ENCODE data around the gene SYT1. TPM values are rescaled to one million over a fixed set of nuclear protein-coding genes. Genes with fewer than 3 reads are reported as not detected.

SYT1 gene
- total RNA-seq, 6 donors from 2014 or later, result 0.52 to 0.67 (median 0.59) TPM; not detected in 3

- H3K9me3 ChIP-seq, result no peaks in the 10 kb centered on the region
Measured at GRCh38 chr12:79187032-79187431, 322.5 kb downstream of the SYT1 start.

GRCh38 chr12:79191391-79191790 is 326.8 kb downstream of the SYT1 start:
- TF ChIP-seq EP300 (IDR thresholded peaks at IDR 0.05) (no peak), POLR2AphosphoS5 (IDR thresholded peaks at IDR 0.05) (no peak), CTCF (IDR thresholded peaks at IDR 0.05) (no peak), POLR2A (IDR thresholded peaks at IDR 0.05) (no peak)
- Histone ChIP-seq H3K36me3 (no peaks in the 10 kb centered on the region), H3K4me1 (no peaks in the 10 kb centered on the region), H3K27ac (no peak overlapping the region), H3K9me3 (no peaks in the 10 kb centered on the region), H3K27me3 (no peaks in the 10 kb centered on the region), H3K4me3 (no peak overlapping the region)
- ATAC-seq (ENCODE audit: low FRiP score in 2 of 2), result no peak
- DNase-seq, result no peak

More at GRCh38 chr12:79187032-79187431, 322.5 kb downstream of the SYT1 start:
- no peak overlapping the region for H3K27ac ChIP-seq
- H3K4me3 ChIP-seq, result no peak overlapping the region
- H3K27me3 ChIP-seq, result no peaks in the 10 kb centered on the region
- 52 to 64% methylated on average over 4 of the region's 4 CpGs for WGBS, 2 donors
- no peaks in the 10 kb centered on the region for H3K36me3 ChIP-seq
- TF ChIP-seq EP300 (IDR thresholded peaks at IDR 0.05) (no peak), POLR2AphosphoS5 (IDR thresholded peaks at IDR 0.05) (no peak), POLR2A (IDR thresholded peaks at IDR 0.05) (no peak), CTCF (IDR thresholded peaks at IDR 0.05) (no peak)
- no peaks in the 10 kb centered on the region for H3K4me1 ChIP-seq
- DNase-seq (no peak), ATAC-seq (ENCODE audit: low FRiP score in 2 of 2) (no peak)

- Histone ChIP-seq H3K4me3 (no peak overlapping the region), H3K9me3 (no peaks in the 10 kb centered on the region), H3K27ac (no peak overlapping the region), H3K27me3 (no peaks in the 10 kb centered on the region), H3K36me3 (no peaks in the 10 kb centered on the region), H3K4me1 (no peaks in the 10 kb centered on the region)
- DNase-seq, result no peak
- ATAC-seq (ENCODE audit: low FRiP score in 2 of 2), result no peak
- 63 to 70% methylated on average over 3 of the region's 3 CpGs for WGBS, 2 donors
- TF ChIP-seq POLR2AphosphoS5 (IDR thresholded peaks at IDR 0.05), result no peak
- TF ChIP-seq CTCF (IDR thresholded peaks at IDR 0.05), result no peak
- TF ChIP-seq POLR2A (IDR thresholded peaks at IDR 0.05), result no peak
- TF ChIP-seq EP300 (IDR thresholded peaks at IDR 0.05), result no peak
Measured at GRCh38 chr12:79194595-79194994, 330.0 kb downstream of the SYT1 start.

- 50 to 53% methylated on average over 1 of the region's 1 CpG for WGBS, 2 donors
- no peaks in the 10 kb centered on the region for H3K4me1 ChIP-seq
- DNase-seq (no peak), ATAC-seq (ENCODE audit: low FRiP score in 2 of 2) (no peak)
- no peak for TF ChIP-seq POLR2A (IDR thresholded peaks at IDR 0.05)
- TF ChIP-seq POLR2AphosphoS5 (IDR thresholded peaks at IDR 0.05), result no peak
- no peak for TF ChIP-seq EP300 (IDR thresholded peaks at IDR 0.05)
- no peak for TF ChIP-seq CTCF (IDR thresholded peaks at IDR 0.05)
- H3K4me3 ChIP-seq, result no peak overlapping the region
- no peaks in the 10 kb centered on the region for H3K36me3 ChIP-seq
- H3K9me3 ChIP-seq, result no peaks in the 10 kb centered on the region
- H3K27ac ChIP-seq, result no peak overlapping the region
- H3K27me3 ChIP-seq, result no peaks in the 10 kb centered on the region
Measured at GRCh38 chr12:79199166-79199565, 334.6 kb downstream of the SYT1 start.

- 65 to 83% methylated on average over 2 of the region's 2 CpGs for WGBS, 2 donors
Measured at GRCh38 chr12:79200176-79200575, 335.6 kb downstream of the SYT1 start.

More at GRCh38 chr12:79200176-79200575, 335.6 kb downstream of the SYT1 start:
- Histone ChIP-seq H3K27ac (no peak overlapping the region), H3K4me1 (no peaks in the 10 kb centered on the region), H3K9me3 (no peaks in the 10 kb centered on the region), H3K27me3 (no peaks in the 10 kb centered on the region), H3K4me3 (no peak overlapping the region), H3K36me3 (no peaks in the 10 kb centered on the region)
- DNase-seq (no peak), ATAC-seq (ENCODE audit: low FRiP score in 2 of 2) (no peak)
- no peak for TF ChIP-seq EP300 (IDR thresholded peaks at IDR 0.05)
- no peak for TF ChIP-seq CTCF (IDR thresholded peaks at IDR 0.05)
- TF ChIP-seq POLR2AphosphoS5 (IDR thresholded peaks at IDR 0.05), result no peak
- TF ChIP-seq POLR2A (IDR thresholded peaks at IDR 0.05), result no peak

Measured in upper lobe of left lung (tissue), 6 donors.